Measurements from ENCODE around the gene HECTD2.
"Not testable (repeated sequence)": the region's sequence is repeated elsewhere in the genome, so short reads cannot be mapped to it uniquely, and the experiment has no call there.

HECTD2 gene

GRCh38 chr10:91519899-91520514 lies 109.9 kb downstream of the HECTD2 start:
- in situ Hi-C loops (cut with HindIII; ENCODE audit: low sequenced_read_pairs): no loop called here
- TF ChIP-seq CTCF (IDR thresholded peaks at IDR 0.05; ENCODE audit: low read depth, low read length): no peak
- H3K4me3 ChIP-seq (ENCODE audit: low read depth, low read length): no peak overlapping the region
- no peak for DNase-seq (ENCODE audit: low read depth, low spot score)

DNA sequence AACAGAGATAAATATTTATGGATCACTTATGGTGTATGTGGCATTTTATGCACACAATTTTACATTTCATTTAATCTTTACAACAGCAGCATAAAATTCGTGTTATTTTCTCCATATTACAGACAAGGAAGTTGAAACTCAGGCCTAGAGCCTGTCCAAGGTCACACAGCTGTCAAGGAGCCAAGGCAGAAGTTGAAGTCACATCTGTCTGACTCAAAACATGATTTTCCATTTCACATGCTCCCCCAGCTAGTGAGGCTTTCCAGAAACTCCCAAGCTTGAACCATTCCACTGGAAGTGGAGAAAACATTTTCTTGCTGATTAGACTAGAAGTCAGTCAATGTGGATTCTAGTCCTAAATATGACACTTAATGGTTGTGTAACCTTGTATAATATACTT lies 110.5 kb downstream of the HECTD2 start:
- in situ Hi-C loops (cut with HindIII; ENCODE audit: low sequenced_read_pairs): no loop called here
- H3K4me3 ChIP-seq (ENCODE audit: low read depth, low read length): no peak overlapping the region
- no peak for DNase-seq (ENCODE audit: low read depth, low spot score)
- no peak for TF ChIP-seq CTCF (IDR thresholded peaks at IDR 0.05; ENCODE audit: low read depth, low read length)

GRCh38 chr10:91521439-91521838 lies 111.3 kb downstream of the HECTD2 start:
- no peak for TF ChIP-seq CTCF (IDR thresholded peaks at IDR 0.05; ENCODE audit: low read depth, low read length)
- no peak overlapping the region for H3K4me3 ChIP-seq (ENCODE audit: low read depth, low read length)
- in situ Hi-C loops (cut with HindIII; ENCODE audit: low sequenced_read_pairs): no loop called here
- no peak for DNase-seq (ENCODE audit: low read depth, low spot score)

DNA sequence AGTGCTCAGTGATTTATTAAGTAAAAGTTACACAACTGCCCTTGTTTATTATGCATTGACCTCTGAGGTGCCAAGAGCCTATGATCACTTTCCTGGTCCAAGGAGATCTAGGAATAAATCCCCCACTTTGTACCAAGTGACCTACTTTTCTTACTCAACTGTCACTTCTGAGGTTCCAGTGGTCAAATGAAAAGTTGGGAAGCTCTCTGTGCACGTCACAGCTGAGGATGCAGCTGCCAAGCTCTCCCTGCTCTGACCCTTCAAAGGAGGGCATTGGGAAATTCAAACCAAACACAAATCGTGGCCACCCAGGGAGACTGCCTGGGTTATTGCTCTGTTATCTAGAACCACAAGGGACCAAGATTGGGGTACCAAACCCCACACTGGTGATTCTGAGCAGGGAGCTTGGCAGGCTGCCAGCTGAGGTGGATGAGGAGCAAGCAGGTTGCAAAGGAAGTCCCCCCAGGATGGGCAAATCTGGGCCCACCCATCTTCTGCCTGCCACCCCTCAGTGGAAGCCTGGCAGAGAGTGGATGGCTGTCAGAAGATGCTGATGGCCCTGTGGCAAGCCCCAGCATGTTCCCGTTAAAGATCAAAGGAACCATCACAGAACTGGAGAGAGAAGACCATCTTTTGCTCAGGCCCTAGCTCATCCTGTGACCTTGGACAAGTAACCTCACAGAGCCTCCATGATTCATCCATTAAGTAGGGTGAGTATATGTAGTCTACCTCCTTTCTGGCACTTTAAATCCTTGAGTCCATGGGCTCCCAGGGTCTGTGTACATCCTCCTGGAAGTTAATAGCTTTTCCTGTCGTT lies 116.0 kb downstream of the HECTD2 start:
- no peak for TF ChIP-seq CTCF (IDR thresholded peaks at IDR 0.05; ENCODE audit: low read depth, low read length)
- DNase-seq (ENCODE audit: low read depth, low spot score): no peak
- in situ Hi-C loops (cut with HindIII; ENCODE audit: low sequenced_read_pairs): no loop called here
- H3K4me3 ChIP-seq (ENCODE audit: low read depth, low read length): no peak overlapping the region

DNA sequence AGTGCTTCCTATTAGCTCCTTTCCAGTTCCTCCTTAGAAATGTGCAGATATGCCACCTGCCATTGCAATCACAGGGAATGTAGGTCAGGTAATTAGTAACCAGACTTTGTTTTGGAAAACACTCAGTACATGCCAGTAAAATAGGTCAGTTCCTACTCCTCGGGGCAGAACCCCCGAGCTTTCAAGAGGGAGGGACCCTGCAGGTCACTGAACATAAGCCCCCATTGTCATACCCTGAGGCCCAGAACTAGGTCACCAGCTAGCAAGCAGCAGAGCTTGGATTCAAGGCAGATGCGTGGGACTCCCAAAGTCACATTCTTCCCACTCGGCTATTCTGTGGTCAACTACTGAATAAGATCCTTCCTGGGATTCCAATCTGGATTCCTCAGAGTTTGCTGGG lies 117.9 kb downstream of the HECTD2 start:
- TF ChIP-seq CTCF (IDR thresholded peaks at IDR 0.05; ENCODE audit: low read depth, low read length): no peak
- H3K4me3 ChIP-seq (ENCODE audit: low read depth, low read length): no peak overlapping the region
- no peak for DNase-seq (ENCODE audit: low read depth, low spot score)
- in situ Hi-C loops (cut with HindIII; ENCODE audit: low sequenced_read_pairs): no loop called here

DNA sequence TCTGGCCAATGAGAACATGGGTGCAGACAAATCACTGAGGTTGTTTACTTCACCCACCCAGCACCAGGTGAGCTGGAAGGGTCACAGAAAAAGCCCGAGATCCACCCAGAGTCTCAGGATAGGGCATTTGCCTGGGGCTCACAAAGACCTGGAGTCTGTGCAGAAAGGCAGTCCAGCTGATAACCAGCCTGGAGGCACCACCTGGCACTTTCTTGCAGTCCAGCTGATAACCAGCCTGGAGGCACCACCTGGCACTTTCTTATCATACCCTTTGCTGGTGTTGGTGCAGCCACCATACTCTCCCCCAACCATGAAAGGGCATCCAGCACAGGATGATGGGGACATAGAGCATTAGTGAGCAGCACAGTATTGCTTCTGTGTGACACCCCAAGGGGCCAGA lies 118.6 kb downstream of the HECTD2 start:
- no peak for TF ChIP-seq CTCF (IDR thresholded peaks at IDR 0.05; ENCODE audit: low read depth, low read length)
- DNase-seq (ENCODE audit: low read depth, low spot score): no peak
- in situ Hi-C loops (cut with HindIII; ENCODE audit: low sequenced_read_pairs): no loop called here
- H3K4me3 ChIP-seq (ENCODE audit: low read depth, low read length): no peak overlapping the region

- in situ Hi-C loops (cut with HindIII; ENCODE audit: low sequenced_read_pairs); H3K4me3 ChIP-seq (ENCODE audit: low read depth, low read length); DNase-seq (ENCODE audit: low read depth, low spot score): not testable (repeated sequence)
Observed at GRCh38 chr10:91534789-91535188, 124.6 kb downstream of the HECTD2 start.
